ENCODE measurements around the gene ZBTB22.
"Not testable (repeated sequence)": the region's sequence is repeated elsewhere in the genome, so short reads cannot be mapped to it uniquely, and the experiment has no call there.

ZBTB22 gene

GRCh38 chr6:33364475-33365205 lies 47.1 kb upstream of the ZBTB22 start:
- H3K4me2 ChIP-seq (ENCODE audit: low read length); H3K4me1 ChIP-seq (ENCODE audit: control insufficient read depth in 1 of 2, insufficient read depth in 2 of 2, low read length in 2 of 2); H3K27me3 ChIP-seq (ENCODE audit: insufficient read depth, low read length); H3K36me3 ChIP-seq (ENCODE audit: control insufficient read depth in 1 of 2, insufficient read depth in 2 of 2, low read length in 2 of 2); H2BK120ac ChIP-seq (ENCODE audit: insufficient read depth, low read length, poor library complexity); DNase-seq; H2BK12ac ChIP-seq (ENCODE audit: low read length); H3K4ac ChIP-seq (ENCODE audit: low read depth, low read length); H3K9ac ChIP-seq (ENCODE audit: low read length); H2AFZ ChIP-seq (ENCODE audit: insufficient read depth, low read length, poor library complexity); H3K79me1 ChIP-seq (ENCODE audit: low read length); H4K12ac ChIP-seq (ENCODE audit: low read depth, low read length); H3K9me3 ChIP-seq (ENCODE audit: insufficient read depth, low read depth, low read length); H3K27ac ChIP-seq (ENCODE audit: low read depth, low read length); H3K4me3 ChIP-seq (ENCODE audit: low read depth, low read length); H3K79me2 ChIP-seq (ENCODE audit: control insufficient read depth, insufficient read depth, low read length, poor library complexity); H2BK5ac ChIP-seq (ENCODE audit: low read depth, low read length, poor library complexity); H2AK5ac ChIP-seq (ENCODE audit: low read length); H3K14ac ChIP-seq (ENCODE audit: low read length); H3K23ac ChIP-seq (ENCODE audit: low read length); H3K18ac ChIP-seq (ENCODE audit: low read length): not testable (repeated sequence)
- Histone ChIP-seq H4K91ac (ENCODE audit: low read depth, low read length) (peak overlapping the region; percentile 22), H4K8ac (ENCODE audit: low read depth, low read length) (peak overlapping the region; percentile 39)
- WGBS (ENCODE audit: extremely low coverage, insufficient coverage, insufficient read length): no CpG with 5 or more reads among the region's 8 CpGs

GRCh38 chr6:33363486-33363885 lies 45.9 kb upstream of the ZBTB22 start:
- not testable (repeated sequence) for H3K79me2 ChIP-seq (ENCODE audit: control insufficient read depth, insufficient read depth, low read length, poor library complexity); H3K27ac ChIP-seq (ENCODE audit: low read depth, low read length); H3K36me3 ChIP-seq (ENCODE audit: control insufficient read depth in 1 of 2, insufficient read depth in 2 of 2, low read length in 2 of 2); H3K14ac ChIP-seq (ENCODE audit: low read length); H2BK12ac ChIP-seq (ENCODE audit: low read length); H3K23ac ChIP-seq (ENCODE audit: low read length); H2BK5ac ChIP-seq (ENCODE audit: low read depth, low read length, poor library complexity); H3K4me3 ChIP-seq (ENCODE audit: low read depth, low read length); H2BK120ac ChIP-seq (ENCODE audit: insufficient read depth, low read length, poor library complexity); H2AK5ac ChIP-seq (ENCODE audit: low read length); H4K12ac ChIP-seq (ENCODE audit: low read depth, low read length); H3K79me1 ChIP-seq (ENCODE audit: low read length); H3K18ac ChIP-seq (ENCODE audit: low read length); H4K91ac ChIP-seq (ENCODE audit: low read depth, low read length); H3K4me2 ChIP-seq (ENCODE audit: low read length); H4K8ac ChIP-seq (ENCODE audit: low read depth, low read length); H3K9me3 ChIP-seq (ENCODE audit: insufficient read depth, low read depth, low read length); H3K4ac ChIP-seq (ENCODE audit: low read depth, low read length); H2AFZ ChIP-seq (ENCODE audit: insufficient read depth, low read length, poor library complexity); H3K27me3 ChIP-seq (ENCODE audit: insufficient read depth, low read length); H3K4me1 ChIP-seq (ENCODE audit: control insufficient read depth in 1 of 2, insufficient read depth in 2 of 2, low read length in 2 of 2); H3K9ac ChIP-seq (ENCODE audit: low read length)
- no CpG with 5 or more reads among the region's 12 CpGs for WGBS (ENCODE audit: extremely low coverage, insufficient coverage, insufficient read length)
- DNase-seq: peak; percentile 42 to 46

GRCh38 chr6:33359331-33359730 lies 41.8 kb upstream of the ZBTB22 start:
- Histone ChIP-seq H3K27ac (ENCODE audit: low read depth, low read length) (no peak overlapping the region), H3K9ac (ENCODE audit: low read length) (no peak overlapping the region), H4K12ac (ENCODE audit: low read depth, low read length) (no peak overlapping the region), H2AK5ac (ENCODE audit: low read length) (no peak overlapping the region), H2BK120ac (ENCODE audit: insufficient read depth, low read length, poor library complexity) (no peak overlapping the region), H3K23ac (ENCODE audit: low read length) (no peak overlapping the region), H3K4me2 (ENCODE audit: low read length) (no peak overlapping the region), H4K91ac (ENCODE audit: low read depth, low read length) (no peak overlapping the region), H3K79me2 (ENCODE audit: control insufficient read depth, insufficient read depth, low read length, poor library complexity) (no peaks in the 10 kb centered on the region), H3K14ac (ENCODE audit: low read length) (no peak overlapping the region), H3K4ac (ENCODE audit: low read depth, low read length) (no peak overlapping the region), H2BK12ac (ENCODE audit: low read length) (no peak overlapping the region), H2AFZ (ENCODE audit: insufficient read depth, low read length, poor library complexity) (no peak overlapping the region), H3K9me3 (ENCODE audit: insufficient read depth, low read depth, low read length) (no peaks in the 10 kb centered on the region), H4K8ac (ENCODE audit: low read depth, low read length) (no peak overlapping the region), H3K4me3 (ENCODE audit: low read depth, low read length) (no peak overlapping the region), H3K27me3 (ENCODE audit: insufficient read depth, low read length) (no peaks in the 10 kb centered on the region), H2BK5ac (ENCODE audit: low read depth, low read length, poor library complexity) (no peak overlapping the region), H3K18ac (ENCODE audit: low read length) (no peak overlapping the region), H3K36me3 (ENCODE audit: control insufficient read depth in 1 of 2, insufficient read depth in 2 of 2, low read length in 2 of 2) (no peaks in the 10 kb centered on the region), H3K79me1 (ENCODE audit: low read length) (peaks cover 1% of the 10 kb centered on the region), H3K4me1 (ENCODE audit: control insufficient read depth in 1 of 2, insufficient read depth in 2 of 2, low read length in 2 of 2) (peaks cover 0 to 2% of the 10 kb centered on the region in 2 experiments)
- no peak for DNase-seq

- not testable (repeated sequence) for H3K9ac ChIP-seq (ENCODE audit: low read length); H2BK5ac ChIP-seq (ENCODE audit: low read depth, low read length, poor library complexity); H3K4ac ChIP-seq (ENCODE audit: low read depth, low read length); H3K27ac ChIP-seq (ENCODE audit: low read depth, low read length); H3K79me1 ChIP-seq (ENCODE audit: low read length); H3K79me2 ChIP-seq (ENCODE audit: control insufficient read depth, insufficient read depth, low read length, poor library complexity); H4K91ac ChIP-seq (ENCODE audit: low read depth, low read length); H3K36me3 ChIP-seq (ENCODE audit: control insufficient read depth in 1 of 2, insufficient read depth in 2 of 2, low read length in 2 of 2); H3K27me3 ChIP-seq (ENCODE audit: insufficient read depth, low read length); H3K4me2 ChIP-seq (ENCODE audit: low read length); H3K18ac ChIP-seq (ENCODE audit: low read length); H3K14ac ChIP-seq (ENCODE audit: low read length); H2BK12ac ChIP-seq (ENCODE audit: low read length); H3K4me3 ChIP-seq (ENCODE audit: low read depth, low read length); DNase-seq; H2BK120ac ChIP-seq (ENCODE audit: insufficient read depth, low read length, poor library complexity); H4K8ac ChIP-seq (ENCODE audit: low read depth, low read length); H3K9me3 ChIP-seq (ENCODE audit: insufficient read depth, low read depth, low read length); H3K4me1 ChIP-seq (ENCODE audit: control insufficient read depth in 1 of 2, insufficient read depth in 2 of 2, low read length in 2 of 2); H2AK5ac ChIP-seq (ENCODE audit: low read length); H3K23ac ChIP-seq (ENCODE audit: low read length); H2AFZ ChIP-seq (ENCODE audit: insufficient read depth, low read length, poor library complexity); H4K12ac ChIP-seq (ENCODE audit: low read depth, low read length)
- WGBS (ENCODE audit: extremely low coverage, insufficient coverage, insufficient read length): no CpG with 5 or more reads among the region's 13 CpGs
These were observed 39.8 kb upstream of the ZBTB22 start for GRCh38 chr6:33357160-33357871.
